Measurements from ENCODE around the gene IP6K2. TPM values are rescaled to one million over a fixed set of nuclear protein-coding genes. Genes with fewer than 3 reads are reported as not detected.
A peak's percentile ranks its signal among the peaks of the same experiment; 100 is the strongest.

IP6K2 gene
- total and polyA plus RNA-seq, 2 of the 13 experiments (the other 11 are each of a cell fraction or from before 2014, with no cell fraction given), result 85.5 to 112 TPM

DNA sequence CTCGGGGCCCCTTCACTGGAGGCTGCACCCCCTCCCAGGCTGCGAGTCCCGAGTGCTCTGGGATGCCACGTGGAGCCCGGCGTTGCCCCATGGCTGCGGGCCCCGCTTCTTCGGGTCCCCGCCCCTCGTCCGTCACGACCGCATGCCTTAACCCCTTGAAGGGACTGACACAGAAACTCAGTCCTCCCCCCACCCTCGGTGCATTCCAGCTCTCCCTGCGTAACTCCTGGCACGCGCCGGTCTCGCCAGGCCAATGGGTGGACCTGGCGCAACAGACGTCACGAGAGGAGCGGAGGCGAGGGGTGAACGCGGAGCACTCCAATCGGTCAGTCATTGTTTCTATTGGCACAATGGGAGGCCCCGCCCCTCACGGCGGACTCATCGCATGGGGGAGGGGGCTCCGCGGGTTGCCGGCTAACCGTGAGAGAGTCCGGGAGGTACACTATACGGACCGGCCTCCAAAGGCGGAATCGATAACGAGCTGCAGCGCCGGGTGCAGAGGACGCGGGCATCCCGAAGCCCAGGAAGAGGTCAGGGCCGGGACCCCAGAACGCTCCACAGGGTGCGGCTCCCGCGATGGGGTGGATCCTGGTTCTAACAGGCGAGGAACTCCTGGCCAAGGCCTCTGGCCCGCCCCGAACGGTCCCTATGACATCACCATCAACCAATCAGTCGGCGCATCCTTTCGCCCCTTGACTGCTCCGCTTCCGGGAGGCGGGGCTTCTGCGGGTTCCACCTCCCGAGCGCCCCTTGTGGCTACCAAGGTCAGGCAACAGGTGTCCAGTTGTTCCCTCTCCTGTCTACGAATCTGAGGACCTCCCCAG, 53.3 kb downstream of the IP6K2 start (continued):
- TF ChIP-seq, protein P1, sequence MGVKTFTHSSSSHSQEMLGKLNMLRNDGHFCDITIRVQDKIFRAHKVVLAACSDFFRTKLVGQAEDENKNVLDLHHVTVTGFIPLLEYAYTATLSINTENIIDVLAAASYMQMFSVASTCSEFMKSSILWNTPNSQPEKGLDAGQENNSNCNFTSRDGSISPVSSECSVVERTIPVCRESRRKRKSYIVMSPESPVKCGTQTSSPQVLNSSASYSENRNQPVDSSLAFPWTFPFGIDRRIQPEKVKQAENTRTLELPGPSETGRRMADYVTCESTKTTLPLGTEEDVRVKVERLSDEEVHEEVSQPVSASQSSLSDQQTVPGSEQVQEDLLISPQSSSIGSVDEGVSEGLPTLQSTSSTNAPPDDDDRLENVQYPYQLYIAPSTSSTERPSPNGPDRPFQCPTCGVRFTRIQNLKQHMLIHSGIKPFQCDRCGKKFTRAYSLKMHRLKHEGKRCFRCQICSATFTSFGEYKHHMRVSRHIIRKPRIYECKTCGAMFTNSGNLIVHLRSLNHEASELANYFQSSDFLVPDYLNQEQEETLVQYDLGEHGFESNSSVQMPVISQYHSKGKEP (CRISPR knock-in tag; IDR thresholded peaks at IDR 0.05), result no peak
- TF ChIP-seq NR3C1 (CRISPR knock-in tag; IDR thresholded peaks at IDR 0.05), result no peak
- TF ChIP-seq, protein P2, sequence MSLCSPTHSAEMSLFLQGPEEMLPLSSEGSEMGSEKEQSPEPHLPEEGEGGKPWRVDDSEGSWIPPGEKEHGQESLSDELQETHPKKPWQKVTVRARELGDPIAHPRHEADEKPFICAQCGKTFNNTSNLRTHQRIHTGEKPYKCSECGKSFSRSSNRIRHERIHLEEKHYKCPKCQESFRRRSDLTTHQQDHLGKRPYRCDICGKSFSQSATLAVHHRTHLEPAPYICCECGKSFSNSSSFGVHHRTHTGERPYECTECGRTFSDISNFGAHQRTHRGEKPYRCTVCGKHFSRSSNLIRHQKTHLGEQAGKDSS (CRISPR knock-in tag; IDR thresholded peaks at IDR 0.05; ENCODE audit: borderline replicate concordance, low read depth), result 0 out of 2 replicates have a peak, but pooled peaks have one; percentile 35
- peak; percentile 90; the same call in 1 of the 2 replicates for TF ChIP-seq MTF2 (CRISPR knock-in tag; IDR thresholded peaks at IDR 0.05; ENCODE audit: borderline replicate concordance)
- no peak; the same call in 1 of the 2 replicates for TF ChIP-seq STAG1 (CRISPR knock-in tag; IDR thresholded peaks at IDR 0.05)
- no peak for TF ChIP-seq FLYWCH1 (CRISPR knock-in tag; IDR thresholded peaks at IDR 0.05)
- TF ChIP-seq, protein P3, sequence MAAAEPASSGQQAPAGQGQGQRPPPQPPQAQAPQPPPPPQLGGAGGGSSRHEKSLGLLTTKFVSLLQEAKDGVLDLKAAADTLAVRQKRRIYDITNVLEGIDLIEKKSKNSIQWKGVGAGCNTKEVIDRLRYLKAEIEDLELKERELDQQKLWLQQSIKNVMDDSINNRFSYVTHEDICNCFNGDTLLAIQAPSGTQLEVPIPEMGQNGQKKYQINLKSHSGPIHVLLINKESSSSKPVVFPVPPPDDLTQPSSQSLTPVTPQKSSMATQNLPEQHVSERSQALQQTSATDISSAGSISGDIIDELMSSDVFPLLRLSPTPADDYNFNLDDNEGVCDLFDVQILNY (CRISPR knock-in tag; conservative IDR thresholded peaks at IDR 0.05), result no peak
- TF ChIP-seq MED13 (CRISPR knock-in tag; IDR thresholded peaks at IDR 0.05), result no peak
- peak; percentile 56; the same call in 1 of the 2 replicates for TF ChIP-seq CBX5 (CRISPR knock-in tag; IDR thresholded peaks at IDR 0.05; ENCODE audit: borderline replicate concordance)
- TF ChIP-seq, protein P4, sequence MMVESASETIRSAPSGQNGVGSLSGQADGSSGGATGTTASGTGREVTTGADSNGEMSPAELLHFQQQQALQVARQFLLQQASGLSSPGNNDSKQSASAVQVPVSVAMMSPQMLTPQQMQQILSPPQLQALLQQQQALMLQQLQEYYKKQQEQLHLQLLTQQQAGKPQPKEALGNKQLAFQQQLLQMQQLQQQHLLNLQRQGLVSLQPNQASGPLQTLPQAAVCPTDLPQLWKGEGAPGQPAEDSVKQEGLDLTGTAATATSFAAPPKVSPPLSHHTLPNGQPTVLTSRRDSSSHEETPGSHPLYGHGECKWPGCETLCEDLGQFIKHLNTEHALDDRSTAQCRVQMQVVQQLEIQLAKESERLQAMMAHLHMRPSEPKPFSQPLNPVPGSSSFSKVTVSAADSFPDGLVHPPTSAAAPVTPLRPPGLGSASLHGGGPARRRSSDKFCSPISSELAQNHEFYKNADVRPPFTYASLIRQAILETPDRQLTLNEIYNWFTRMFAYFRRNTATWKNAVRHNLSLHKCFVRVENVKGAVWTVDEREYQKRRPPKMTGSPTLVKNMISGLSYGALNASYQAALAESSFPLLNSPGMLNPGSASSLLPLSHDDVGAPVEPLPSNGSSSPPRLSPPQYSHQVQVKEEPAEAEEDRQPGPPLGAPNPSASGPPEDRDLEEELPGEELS (CRISPR knock-in tag; IDR thresholded peaks at IDR 0.05), result peak; percentile 39
- TF ChIP-seq, protein P5, sequence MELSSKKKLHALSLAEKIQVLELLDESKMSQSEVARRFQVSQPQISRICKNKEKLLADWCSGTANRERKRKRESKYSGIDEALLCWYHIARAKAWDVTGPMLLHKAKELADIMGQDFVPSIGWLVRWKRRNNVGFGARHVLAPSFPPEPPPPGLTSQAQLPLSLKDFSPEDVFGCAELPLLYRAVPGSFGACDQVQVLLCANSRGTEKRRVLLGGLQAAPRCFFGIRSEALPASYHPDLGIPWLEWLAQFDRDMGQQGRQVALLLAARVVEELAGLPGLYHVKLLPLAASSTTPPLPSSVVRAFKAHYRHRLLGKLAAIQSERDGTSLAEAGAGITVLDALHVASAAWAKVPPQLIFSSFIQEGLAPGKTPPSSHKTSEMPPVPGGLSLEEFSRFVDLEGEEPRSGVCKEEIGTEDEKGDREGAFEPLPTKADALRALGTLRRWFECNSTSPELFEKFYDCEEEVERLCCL (CRISPR knock-in tag; IDR thresholded peaks at IDR 0.05; ENCODE audit: borderline replicate concordance), result peak; percentile 95; the same call in 1 of the 2 replicates
- peak; percentile 76 for TF ChIP-seq ZNF264 (CRISPR knock-in tag; IDR thresholded peaks at IDR 0.05)
- TF ChIP-seq NFE2L1 (CRISPR knock-in tag; IDR thresholded peaks at IDR 0.05; ENCODE audit: borderline replicate concordance), result no peak
- TF ChIP-seq, protein P6, sequence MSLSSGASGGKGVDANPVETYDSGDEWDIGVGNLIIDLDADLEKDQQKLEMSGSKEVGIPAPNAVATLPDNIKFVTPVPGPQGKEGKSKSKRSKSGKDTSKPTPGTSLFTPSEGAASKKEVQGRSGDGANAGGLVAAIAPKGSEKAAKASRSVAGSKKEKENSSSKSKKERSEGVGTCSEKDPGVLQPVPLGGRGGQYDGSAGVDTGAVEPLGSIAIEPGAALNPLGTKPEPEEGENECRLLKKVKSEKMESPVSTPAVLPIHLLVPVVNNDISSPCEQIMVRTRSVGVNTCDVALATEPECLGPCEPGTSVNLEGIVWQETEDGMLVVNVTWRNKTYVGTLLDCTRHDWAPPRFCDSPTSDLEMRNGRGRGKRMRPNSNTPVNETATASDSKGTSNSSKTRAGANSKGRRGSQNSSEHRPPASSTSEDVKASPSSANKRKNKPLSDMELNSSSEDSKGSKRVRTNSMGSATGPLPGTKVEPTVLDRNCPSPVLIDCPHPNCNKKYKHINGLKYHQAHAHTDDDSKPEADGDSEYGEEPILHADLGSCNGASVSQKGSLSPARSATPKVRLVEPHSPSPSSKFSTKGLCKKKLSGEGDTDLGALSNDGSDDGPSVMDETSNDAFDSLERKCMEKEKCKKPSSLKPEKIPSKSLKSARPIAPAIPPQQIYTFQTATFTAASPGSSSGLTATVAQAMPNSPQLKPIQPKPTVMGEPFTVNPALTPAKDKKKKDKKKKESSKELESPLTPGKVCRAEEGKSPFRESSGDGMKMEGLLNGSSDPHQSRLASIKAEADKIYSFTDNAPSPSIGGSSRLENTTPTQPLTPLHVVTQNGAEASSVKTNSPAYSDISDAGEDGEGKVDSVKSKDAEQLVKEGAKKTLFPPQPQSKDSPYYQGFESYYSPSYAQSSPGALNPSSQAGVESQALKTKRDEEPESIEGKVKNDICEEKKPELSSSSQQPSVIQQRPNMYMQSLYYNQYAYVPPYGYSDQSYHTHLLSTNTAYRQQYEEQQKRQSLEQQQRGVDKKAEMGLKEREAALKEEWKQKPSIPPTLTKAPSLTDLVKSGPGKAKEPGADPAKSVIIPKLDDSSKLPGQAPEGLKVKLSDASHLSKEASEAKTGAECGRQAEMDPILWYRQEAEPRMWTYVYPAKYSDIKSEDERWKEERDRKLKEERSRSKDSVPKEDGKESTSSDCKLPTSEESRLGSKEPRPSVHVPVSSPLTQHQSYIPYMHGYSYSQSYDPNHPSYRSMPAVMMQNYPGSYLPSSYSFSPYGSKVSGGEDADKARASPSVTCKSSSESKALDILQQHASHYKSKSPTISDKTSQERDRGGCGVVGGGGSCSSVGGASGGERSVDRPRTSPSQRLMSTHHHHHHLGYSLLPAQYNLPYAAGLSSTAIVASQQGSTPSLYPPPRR (CRISPR knock-in tag; IDR thresholded peaks at IDR 0.05; ENCODE audit: borderline replicate concordance), result peak; percentile 46; the same call in 1 of the 2 replicates

Data from HepG2 (cell line).